Measurements from ENCODE around the gene CAMK1D. TPM values are rescaled to one million over a fixed set of nuclear protein-coding genes. Genes with fewer than 3 reads are reported as not detected.

CAMK1D gene
- total and polyA plus RNA-seq, 2 of the 8 experiments (the other 6 are each of a cell fraction or from before 2014, with no cell fraction given): 3.5 to 10.6 TPM

DNA sequence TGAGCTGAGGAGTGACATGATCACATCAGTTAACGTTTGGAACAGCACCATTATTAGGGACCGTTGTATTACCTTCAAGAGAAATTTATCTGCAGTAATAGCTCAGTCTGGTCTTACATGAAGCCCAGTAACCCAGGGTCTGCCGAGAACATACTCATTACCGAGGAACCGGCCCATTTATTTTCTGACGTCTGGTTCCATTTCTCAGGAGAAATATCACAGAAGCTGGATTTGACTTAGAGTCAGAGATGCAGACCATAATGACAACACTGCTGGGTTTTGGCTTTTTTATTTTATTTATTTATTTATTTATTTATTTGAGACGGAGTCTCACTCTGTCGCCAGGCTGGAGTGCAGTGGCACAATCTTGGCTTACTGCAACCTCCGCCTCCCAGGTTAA, 489.0 kb downstream of the CAMK1D start:
- Histone ChIP-seq H3K14ac (ENCODE audit: insufficient read length) (no peak overlapping the region), H3K18ac (ENCODE audit: extremely low read depth, low read length) (no peak overlapping the region), H2AK5ac (ENCODE audit: low read depth, low read length) (no peak overlapping the region), H3K4me1 (replicated peaks in 1 of 4; ENCODE audit: control insufficient read depth in 3 of 4, insufficient read depth in 4 of 4, low read length in 3 of 4) (peaks cover 0 to 4% (median 0%) of the 10 kb centered on the region in 4 experiments; a peak in 4 of 7 replicates), H2BK5ac (ENCODE audit: low read depth, low read length) (no peak overlapping the region), H3K23me2 (ENCODE audit: low read depth, low read length) (no peaks in the 10 kb centered on the region), H2BK120ac (replicated peaks; ENCODE audit: low read depth, low read length) (no peak overlapping the region), H3K79me2 (ENCODE audit: control insufficient read depth in 1 of 2, insufficient read depth in 2 of 2, low read length in 2 of 2) (no peaks in the 10 kb centered on the region), H3K9me3 (ENCODE audit: insufficient read depth in 2 of 2, low read depth in 1 of 2, low read length in 1 of 2) (no peaks in the 10 kb centered on the region), H3K79me1 (ENCODE audit: low read depth, low read length) (no peaks in the 10 kb centered on the region), H4K5ac (ENCODE audit: insufficient read length, low read depth, low read length) (no peak overlapping the region), H3K56ac (replicated peaks; ENCODE audit: insufficient read length, low read depth, low read length) (no peak overlapping the region), H3K9ac (replicated peaks in 1 of 4; ENCODE audit: extremely low read depth in 1 of 4, low read depth in 3 of 4, low read length in 3 of 4) (no peak overlapping the region), H3K4me2 (ENCODE audit: insufficient read depth in 1 of 2, low read depth in 2 of 2, low read length in 2 of 2) (no peak overlapping the region), H2BK20ac (ENCODE audit: low read length) (no peak overlapping the region), H2BK15ac (ENCODE audit: low read length) (no peak overlapping the region), H3K4me3 (ENCODE audit: extremely low read depth in 1 of 4, insufficient read depth in 2 of 4, low read depth in 3 of 4, low read length in 4 of 4) (no peak overlapping the region), H3K4ac (replicated peaks; ENCODE audit: insufficient read length, low read depth, low read length) (no peak overlapping the region), H4K8ac (ENCODE audit: extremely low read depth, insufficient read depth, low read length) (no peak overlapping the region), H2BK12ac (ENCODE audit: low read depth, low read length) (no peak overlapping the region), H3K36me3 (ENCODE audit: control insufficient read depth in 2 of 4, insufficient read depth in 4 of 4, low read length in 3 of 4) (no peaks in the 10 kb centered on the region), H3K27ac (ENCODE audit: low read depth, low read length) (no peak overlapping the region), H4K91ac (replicated peaks; ENCODE audit: insufficient read length, low read length) (no peak overlapping the region), H4K20me1 (replicated peaks in 1 of 2; ENCODE audit: control insufficient read depth in 1 of 2, insufficient read depth in 2 of 2, low read length in 2 of 2) (no peaks in the 10 kb centered on the region), H2AFZ (ENCODE audit: low read length) (no peak overlapping the region), H3K23ac (ENCODE audit: insufficient read length) (no peak overlapping the region), H3K27me3 (replicated peaks in 1 of 4; ENCODE audit: control insufficient read depth in 3 of 4, extremely low read depth in 1 of 4, insufficient read depth in 3 of 4, low read length in 3 of 4) (no peaks in the 10 kb centered on the region)
- no peak for FAIRE-seq
- TF ChIP-seq POLR2AphosphoS5 (IDR thresholded peaks at IDR 0.05; ENCODE audit: low read depth, low read length) (no peak), ASH2L (IDR thresholded peaks at IDR 0.05; ENCODE audit: low read length) (no peak), SRF (IDR thresholded peaks at IDR 0.05; ENCODE audit: low read depth, low read length) (no peak), BRCA1 (IDR thresholded peaks at IDR 0.05; ENCODE audit: low read depth, low read length) (no peak), CHD1 (IDR thresholded peaks at IDR 0.05; ENCODE audit: low read depth, low read length) (no peak), CBX8 (IDR thresholded peaks at IDR 0.05; ENCODE audit: borderline replicate concordance, low read depth, low read length) (no peak), SP1 (IDR thresholded peaks at IDR 0.05; ENCODE audit: low read depth, low read length) (no peak), TCF12 (IDR thresholded peaks at IDR 0.05; ENCODE audit: low read depth, low read length) (no peak), RNF2 (IDR thresholded peaks at IDR 0.05; ENCODE audit: borderline replicate concordance, low read depth, low read length, missing control alignments, poor library complexity, severe bottlenecking) (no peak)
- POLR2A ChIA-PET (ENCODE audit: partially characterized antibody): no interaction called here
- no peak for DNase-seq (ENCODE audit: low read depth in 1 of 2, low spot score in 2 of 2)
- 92% methylated on average over 9 of the region's 9 CpGs; no CpG with 5 or more reads in 1 of the 2 experiments for WGBS, 2 experiments (ENCODE audit: extremely low coverage in 1 of 2, insufficient coverage in 1 of 2, insufficient read length in 1 of 2, insufficient replicate concordance in 2 of 2, low coverage in 1 of 2, low lambda C conversion rate in 2 of 2, missing lambda C conversion rate in 1 of 2)
- CTCF ChIA-PET (ENCODE audit: partially characterized antibody): interaction anchor here (0.6 to 4.8 kb wide), 5 partner anchors 10 to 56 kb away, joined by 3 to 38 read pairs (median 3); no protein-coding TSS in a partner anchor

Data from H1 (cell line).